GM18870 (cell line): ENCODE measurements around the gene RAB6B.
"Not testable (repeated sequence)": the region's sequence is repeated elsewhere in the genome, so short reads cannot be mapped to it uniquely, and the experiment has no call there.

Experiments
- ATAC-seq: cut with Tn5 transposase; IDR thresholded peaks from one replicate; pipeline ENCODE4 v1.9.1; 2021; ENCODE audit warnings: moderate library complexity; ENCODE audit not compliant: unreplicated experiment

Gene RAB6B

GRCh38 chr3:133820889-133821675, 74.6 kb downstream of the RAB6B start:
- no peak for ATAC-seq

GRCh38 chr3:133820129-133820528, 75.6 kb downstream of the RAB6B start:
- no peak for ATAC-seq

- no peak for ATAC-seq
Measured at GRCh38 chr3:133815386-133815785, 80.3 kb downstream of the RAB6B start.

- ATAC-seq: no peak
Measured at GRCh38 chr3:133812872-133813271, 82.8 kb downstream of the RAB6B start.

- ATAC-seq: peak; percentile 97
Measured at GRCh38 chr3:133805702-133806475, 89.8 kb downstream of the RAB6B start, which contains the start of gene SRPRB. TSS of gene SRPRB (plus strand) at chr3:133805815. CDS start at chr3:133805849, 34 bp downstream.

GRCh38 chr3:133805384-133805701, 90.3 kb downstream of the RAB6B start:
- no peak for ATAC-seq

GRCh38 chr3:133804896-133805295, 90.8 kb downstream of the RAB6B start:
- ATAC-seq: no peak

- no peak for ATAC-seq
Measured at GRCh38 chr3:133803469-133803868, 92.2 kb downstream of the RAB6B start.

GRCh38 chr3:133799794-133800585, 95.7 kb downstream of the RAB6B start:
- ATAC-seq: no peak

- ATAC-seq: no peak
Measured at GRCh38 chr3:133797396-133798105, 98.1 kb downstream of the RAB6B start.

GRCh38 chr3:133792171-133792763, 103.4 kb downstream of the RAB6B start:
- no peak for ATAC-seq

- no peak for ATAC-seq
Measured at GRCh38 chr3:133788024-133788423, 107.7 kb downstream of the RAB6B start.

- ATAC-seq: no peak
Measured at GRCh38 chr3:133783762-133784161, 111.9 kb downstream of the RAB6B start.

- no peak for ATAC-seq
Measured at GRCh38 chr3:133782454-133782853, 113.2 kb downstream of the RAB6B start.

GRCh38 chr3:133781570-133781969, 114.1 kb downstream of the RAB6B start:
- ATAC-seq: no peak

- not testable (repeated sequence) for ATAC-seq
Measured at GRCh38 chr3:133780756-133781155, 114.9 kb downstream of the RAB6B start.

GRCh38 chr3:133779626-133780203, 116.0 kb downstream of the RAB6B start:
- ATAC-seq: no peak

GRCh38 chr3:133777807-133778568, 117.7 kb downstream of the RAB6B start:
- ATAC-seq: no peak

- ATAC-seq: no peak
Measured at GRCh38 chr3:133776794-133777438, 118.8 kb downstream of the RAB6B start.
